GM12878 (cell line): Measurements from ENCODE around the gene SELENOK. TPM values are rescaled to one million over a fixed set of nuclear protein-coding genes. Genes with fewer than 3 reads are reported as not detected.
A peak's percentile ranks its signal among the peaks of the same experiment; 100 is the strongest.

Experiments
- ATAC-seq: fragments of 200-7000 bp; cut with Tn5 transposase; 3 replicates; pipeline ENCODE4 v1.9.1; 2020; ENCODE audit warnings: mild to moderate bottlenecking, moderate library complexity
- BruUV-seq: library from RNA; stranded (reverse); fragments of 400-500 nt; replicated peaks from 2 replicates; lab custom pipeline; 2021; lab: Mats Ljungman, UMichigan
- CTCF ChIA-PET: fragments of 300-600 bp; sonication (Branson Sonifier 250); formaldehyde crosslinking; extraction: SDS; loops from one replicate; lab custom pipeline; 2021; ENCODE audit warnings: inconsistent platforms; lab: Yijun Ruan, JAX
- POLR2A ChIA-PET: fragments of 350-600 bp; formaldehyde crosslinking; extraction: SDS; loops from one replicate; lab custom pipeline; 2021; ENCODE audit warnings: inconsistent platforms; lab: Charles Lee
- RAD21 ChIA-PET: fragments of 300-600 bp; sonication (Branson Sonifier 250); formaldehyde crosslinking; loops from one replicate; lab custom pipeline; 2023; ENCODE audit warnings: antibody characterized with exemption; ENCODE audit not compliant: unreplicated experiment; lab: Charles Lee
- SMC1A ChIA-PET: fragments of 300-600 bp; sonication (Branson Sonifier 250); formaldehyde crosslinking; loops from one replicate; lab custom pipeline; 2023; ENCODE audit not compliant: unreplicated experiment, uncharacterized antibody; lab: Charles Lee
- DNase-seq: peaks from one replicate; pipeline ENCODE4 v3.0.0-alpha.2; 2011; ENCODE audit warnings: low read depth, low spot score
- FAIRE-seq: peaks from 3 replicates; lab custom pipeline; 2011; peaks lifted over from hg19 to GRCh38; lab: Jason Lieb, UNC
- H2AFZ ChIP-seq: 2 replicates; pipeline ENCODE4 v1.6.0; 2011; ENCODE audit warnings: low read depth, low read length, control low read depth; ENCODE audit not compliant: control insufficient read depth
- H3K27ac ChIP-seq: 2 replicates; pipeline ENCODE4 v1.5.1; 2011; ENCODE audit warnings: control low read depth; ENCODE audit not compliant: control insufficient read depth, insufficient read depth
- H3K27me3 ChIP-seq, 2 experiments: replicated peaks in 1 of 2; 2 replicates each; pipeline versions ENCODE4 v1.6.0 to v1.6.1; 2011; ENCODE audit warnings: low read length in 1 of 2; ENCODE audit not compliant: control insufficient read depth in 2 of 2, insufficient read depth in 2 of 2
- H3K36me3 ChIP-seq, 2 experiments: 2 replicates each; pipeline ENCODE4 v1.5.1; 2011; ENCODE audit warnings: low read length in 1 of 2; ENCODE audit not compliant: control insufficient read depth in 2 of 2, insufficient read depth in 2 of 2
- H3K4me1 ChIP-seq: 2 replicates; pipeline ENCODE4 v1.6.1; 2011; ENCODE audit warnings: mild to moderate bottlenecking, low read length, moderate library complexity, mixed read lengths; ENCODE audit not compliant: control insufficient read depth, insufficient read depth
- H3K4me2 ChIP-seq: 2 replicates; pipeline ENCODE4 v1.6.0; 2011; ENCODE audit warnings: control low read depth; ENCODE audit not compliant: control insufficient read depth, insufficient read depth
- H3K4me3 ChIP-seq: fragments of 200-600 bp; sonication (generic); 2 replicates; pipeline ENCODE4 v1.5.1; 2016
- H3K79me2 ChIP-seq: 2 replicates; pipeline ENCODE4 v1.6.0; 2011; ENCODE audit warnings: low read length; ENCODE audit not compliant: control insufficient read depth, insufficient read depth
- H3K9ac ChIP-seq: 2 replicates; pipeline ENCODE4 v1.8.0; 2011; ENCODE audit warnings: low read length, control low read depth, mixed read lengths; ENCODE audit not compliant: control insufficient read depth, insufficient read depth
- H3K9me3 ChIP-seq: replicated peaks from 3 replicates; pipeline ENCODE4 v1.5.1; 2011; ENCODE audit warnings: mild to moderate bottlenecking, low read length; ENCODE audit not compliant: control insufficient read depth, insufficient read depth
- H4K20me1 ChIP-seq: 2 replicates; pipeline ENCODE4 v1.6.0; 2011; ENCODE audit not compliant: control insufficient read depth, insufficient read depth
- HDAC6 ChIP-seq: fragments of 200-600 bp; sonication (generic); IDR thresholded peaks from one replicate; pipeline ENCODE4 v1.8.0; 2017; ENCODE audit warnings: antibody characterized with exemption; ENCODE audit not compliant: unreplicated experiment
- NRF1 ChIP-seq: conservative IDR thresholded peaks from 2 replicates; pipeline ENCODE4 v1.6.1; 2011; ENCODE audit warnings: mild to moderate bottlenecking, low read depth, low read length, improper control_type of control experiment
- PBX3 ChIP-seq: IDR thresholded peaks from 2 replicates; pipeline ENCODE4 v1.6.1; 2011; ENCODE audit warnings: mild to moderate bottlenecking, low read depth, low read length, moderate library complexity; ENCODE audit not compliant: insufficient replicate concordance
- POLR2A ChIP-seq: IDR thresholded peaks from 2 replicates; pipeline ENCODE4 v1.6.1; 2011; ENCODE audit warnings: low read depth, mild to moderate bottlenecking, low read length
- RFX5 ChIP-seq: IDR thresholded peaks from 2 replicates; pipeline ENCODE4 v1.6.1; 2011; ENCODE audit warnings: low read depth, low read length, improper control_type of control experiment
- WGBS: methylation state at CpG from one replicate; pipeline ENCODE4 v1.1.6; 2016; ENCODE audit warnings: low lambda C conversion rate; ENCODE audit not compliant: insufficient replicate concordance, insufficient coverage; ENCODE audit errors: missing lambda C conversion rate; 5-methylcytosine and 5-hydroxymethylcytosine counted together
- in situ Hi-C: fragments of 300-500 bp; cut with MboI; formaldehyde crosslinking; loops from 9 replicates; pipeline ENCODE4 v1.14.3; 2018; ENCODE audit warnings: mixed read lengths
- intact Hi-C: fragments of 100-400 bp; cut with micrococcal nuclease; formaldehyde crosslinking; loops from one replicate; pipeline ENCODE4 v1.14.2; 2022; ENCODE audit not compliant: unreplicated experiment
- polyA plus RNA-seq, 11 experiments: library from polyadenylated mRNA; depleted of rRNA in 4 of 11; unstranded in 6 of 11; stranded (reverse) in 5 of 11; fragments of >200 nt; fragmentation: Nextera tagmentation in 4 of 11; fragmentation: Illumina TruSeq in 1 of 11; extraction: Ambion mirVana in 4 of 11; extraction: Trizol in 1 of 11; gene quantifications; 1 replicate in 1 of 11; 2 replicates in 10 of 11; pipeline versions ENCODE4 v1.2.1 to v1.2.3, GENCODE V29; 2011 to 2016; ENCODE audit warnings: inconsistent platforms in 2 of 11, missing spikeins in 2 of 11, low read depth in 1 of 11
- total RNA-seq, 4 experiments: library from RNA; depleted of rRNA in 3 of 4; stranded (reverse); fragments of >200 nt in 3 of 4; fragmentation: Illumina TruSeq in 1 of 4; extraction: Trizol in 1 of 4; gene quantifications; 2 replicates each; pipeline versions ENCODE4 v1.2.1 to v1.2.3, GENCODE V29; 2013 to 2021

SELENOK gene
- total and polyA plus RNA-seq, 10 of the 15 experiments (the other 5 are each of a cell fraction or from before 2014, with no cell fraction given) = 35.4 to 322 (median 101) TPM

- ChIA-PET POLR2A (no interaction called here), CTCF (no interaction called here)
- peaks cover 0 to 15% of the 10 kb centered on the region in 2 experiments; a peak in 3 of 4 replicates for H3K36me3 ChIP-seq
- TF ChIP-seq HDAC6 (no peak), NRF1 (no peak), PBX3 (no peak)
- TF ChIP-seq, all 136 proteins: peak for 0
- DNase-seq (no peak), ATAC-seq (no peak), FAIRE-seq (no peak)
- H3K4me1 ChIP-seq = peaks cover 18% of the 10 kb centered on the region
- 94% methylated on average over 11 of the region's 11 CpGs for WGBS
- H2AFZ ChIP-seq = no peak overlapping the region
- no peak overlapping the region for H3K4me2 ChIP-seq
- intact Hi-C loops (no loop called here), in situ Hi-C loops (no loop called here)
- BruUV-seq = no TSS peak
- H3K9ac ChIP-seq = no peak overlapping the region
- peaks cover 41% of the 10 kb centered on the region for H3K79me2 ChIP-seq
- ChIA-PET SMC1A (no interaction called here), RAD21 (no interaction called here)
- H3K27me3 ChIP-seq = no peaks in the 10 kb centered on the region
- no peaks in the 10 kb centered on the region for H4K20me1 ChIP-seq
- H3K27ac ChIP-seq = no peak overlapping the region
- no peak overlapping the region for H3K4me3 ChIP-seq
- no peaks in the 10 kb centered on the region for H3K9me3 ChIP-seq
Measured at GRCh38 chr3:53884623-53885022, 7.0 kb downstream of the SELENOK start.

- no peak overlapping the region for H3K9ac ChIP-seq
- FAIRE-seq = peak; percentile 41
- H4K20me1 ChIP-seq = no peaks in the 10 kb centered on the region
- no peak for ATAC-seq
- no TSS peak for BruUV-seq
- ChIA-PET CTCF (interaction anchor here (0.6 to 1.1 kb wide), 2 partner anchors 37 to 210 kb away, joined by 3 read pairs; no protein-coding TSS in a partner anchor), POLR2A (interaction anchor here (1.7 kb wide), 1 partner anchor 8 kb away, joined by 6 read pairs; the partner anchor contains the start of gene SELENOK), RAD21 (interaction anchor here (1.0 kb wide), 1 partner anchor 8 kb away, joined by 5 read pairs; the partner anchor contains the start of gene SELENOK), SMC1A (interaction anchor here (2.0 kb wide), 1 partner anchor 9 kb away, joined by 6 read pairs; the partner anchor contains the start of gene SELENOK)
- 92% methylated on average over 4 of the region's 4 CpGs for WGBS
- TF ChIP-seq POLR2A (0 out of 2 replicates have a peak, but pooled peaks have one; percentile 20), RFX5 (no peak)
- TF ChIP-seq, all 136 proteins: peak for 1
- intact Hi-C loops = loop anchor here (2.0 kb wide), 1 partner anchor 38 kb away; no protein-coding TSS in a partner anchor
- Histone ChIP-seq H3K79me2 (peaks cover 29% of the 10 kb centered on the region), H3K9me3 (no peaks in the 10 kb centered on the region), H3K27ac (no peak overlapping the region), H3K4me2 (no peak overlapping the region), H3K36me3 (peaks cover 0 to 20% of the 10 kb centered on the region in 2 experiments; a peak in 3 of 4 replicates), H3K27me3 (no peaks in the 10 kb centered on the region), H3K4me1 (peaks cover 16% of the 10 kb centered on the region), H3K4me3 (no peak overlapping the region), H2AFZ (no peak overlapping the region)
- in situ Hi-C loops = no loop called here
- no peak for DNase-seq
Measured at GRCh38 chr3:53883008-53883407, 8.7 kb downstream of the SELENOK start.
